Stimulated activated CD4-positive, alpha-beta T cell treated with anti-CD3 and anti-CD28 coated beads, TNF-alpha, amount 100 ng/mL, for 48 hours (primary cell): ENCODE data around the gene XPNPEP2.

Source experiments
- DNase-seq, 3 donors: peaks; one replicate each; pipeline ENCODE4 v3.0.0-alpha.2; 2020; ENCODE audit warnings: low read depth in 3 of 3

Gene XPNPEP2

GRCh38 chrX:129797251-129797906 is 58.6 kb downstream of the XPNPEP2 start:
- DNase-seq, result no peak

DNA sequence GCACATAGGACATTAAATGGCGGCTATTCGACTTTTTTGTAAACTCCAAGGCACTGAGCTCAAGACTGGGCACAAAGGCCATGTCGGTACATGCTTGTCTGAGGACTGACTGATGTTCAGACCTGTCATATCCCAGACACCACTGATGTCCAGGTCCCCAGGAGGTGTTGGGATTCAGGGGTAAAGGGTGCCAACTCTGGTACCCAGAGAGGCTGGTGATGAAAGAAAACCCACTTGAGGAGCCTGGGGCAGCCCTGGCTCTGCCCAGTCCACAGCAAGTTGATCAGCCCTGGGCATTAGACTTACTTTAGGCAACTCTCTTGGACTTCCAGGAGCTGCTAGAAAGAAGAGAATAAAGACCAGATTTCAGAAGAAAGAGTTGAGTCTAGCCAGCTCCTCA is 59.7 kb downstream of the XPNPEP2 start:
- no peak for DNase-seq

- DNase-seq, result no peak
These were observed 60.1 kb downstream of the XPNPEP2 start for GRCh38 chrX:129798888-129799287.

- DNase-seq, result no peak
These were observed 61.4 kb downstream of the XPNPEP2 start for GRCh38 chrX:129800186-129800585.

DNA sequence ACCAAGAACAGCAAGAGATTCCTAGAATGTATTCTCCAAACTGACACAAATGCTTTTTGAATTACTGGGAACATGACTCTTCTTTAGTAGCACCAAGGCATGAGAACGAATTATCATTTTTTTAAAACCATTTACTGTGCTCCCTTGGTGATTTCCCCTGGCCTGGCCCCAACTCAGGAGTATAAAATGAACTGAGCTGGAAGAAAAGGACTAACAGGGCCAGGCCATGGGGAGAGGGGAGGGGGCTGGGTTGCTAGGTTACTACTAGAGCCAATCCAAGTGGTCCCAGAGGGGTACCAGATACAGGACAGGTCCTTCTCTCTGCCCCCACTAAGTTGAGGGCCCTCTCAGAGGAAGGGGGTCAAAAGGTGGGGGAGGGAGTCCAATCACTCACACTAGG is 64.1 kb downstream of the XPNPEP2 start:
- DNase-seq, result no peak

DNA sequence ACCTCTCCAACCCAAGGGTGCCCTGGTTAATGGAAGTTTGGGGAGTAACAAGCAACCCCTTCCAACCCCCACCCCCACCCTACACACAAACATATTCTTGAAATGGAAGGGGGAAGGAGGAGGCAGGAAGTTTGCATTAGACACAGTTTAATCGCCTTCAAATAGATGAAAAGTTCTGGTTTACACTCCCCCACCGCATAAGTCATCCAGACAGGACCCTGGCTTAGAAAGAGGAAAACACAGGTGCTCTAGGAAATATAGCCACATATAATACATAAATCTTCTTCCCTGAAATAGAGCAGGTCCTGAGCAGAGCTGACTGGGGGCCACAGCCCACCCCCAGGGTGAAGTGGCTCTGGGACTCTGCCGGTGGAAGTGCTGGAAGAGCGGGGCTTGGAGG is 66.0 kb downstream of the XPNPEP2 start:
- no peak for DNase-seq

DNA sequence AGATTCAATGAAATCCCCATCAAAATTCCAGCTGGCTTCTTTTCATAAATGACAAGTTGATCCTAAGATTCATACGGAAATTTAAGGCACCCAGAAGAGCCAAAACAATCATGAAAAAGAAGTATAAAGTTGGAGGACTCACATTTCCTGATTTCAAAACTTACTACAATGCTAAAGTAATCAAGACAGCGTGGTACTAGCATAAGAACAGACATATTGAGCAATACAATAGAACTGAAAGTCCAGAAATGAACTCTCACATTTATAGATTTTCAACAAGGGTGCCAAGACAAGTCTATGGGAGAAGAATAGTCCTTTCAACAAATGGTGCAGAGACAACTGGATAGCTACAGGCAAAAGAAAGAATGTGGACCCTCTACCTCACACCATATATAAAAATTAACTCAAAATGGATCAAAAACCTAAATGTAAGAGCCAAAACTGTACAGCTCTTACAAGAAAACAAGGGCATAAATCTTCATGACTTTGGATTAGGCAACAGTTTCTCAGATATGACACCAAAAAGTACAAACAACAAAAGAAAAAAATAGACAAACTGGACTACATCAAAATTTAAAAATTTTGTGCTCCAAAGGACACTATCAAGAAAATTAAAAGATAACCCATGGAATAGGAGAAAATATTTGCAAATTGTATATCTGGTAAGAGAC is 69.5 kb downstream of the XPNPEP2 start:
- DNase-seq, result no peak

DNA sequence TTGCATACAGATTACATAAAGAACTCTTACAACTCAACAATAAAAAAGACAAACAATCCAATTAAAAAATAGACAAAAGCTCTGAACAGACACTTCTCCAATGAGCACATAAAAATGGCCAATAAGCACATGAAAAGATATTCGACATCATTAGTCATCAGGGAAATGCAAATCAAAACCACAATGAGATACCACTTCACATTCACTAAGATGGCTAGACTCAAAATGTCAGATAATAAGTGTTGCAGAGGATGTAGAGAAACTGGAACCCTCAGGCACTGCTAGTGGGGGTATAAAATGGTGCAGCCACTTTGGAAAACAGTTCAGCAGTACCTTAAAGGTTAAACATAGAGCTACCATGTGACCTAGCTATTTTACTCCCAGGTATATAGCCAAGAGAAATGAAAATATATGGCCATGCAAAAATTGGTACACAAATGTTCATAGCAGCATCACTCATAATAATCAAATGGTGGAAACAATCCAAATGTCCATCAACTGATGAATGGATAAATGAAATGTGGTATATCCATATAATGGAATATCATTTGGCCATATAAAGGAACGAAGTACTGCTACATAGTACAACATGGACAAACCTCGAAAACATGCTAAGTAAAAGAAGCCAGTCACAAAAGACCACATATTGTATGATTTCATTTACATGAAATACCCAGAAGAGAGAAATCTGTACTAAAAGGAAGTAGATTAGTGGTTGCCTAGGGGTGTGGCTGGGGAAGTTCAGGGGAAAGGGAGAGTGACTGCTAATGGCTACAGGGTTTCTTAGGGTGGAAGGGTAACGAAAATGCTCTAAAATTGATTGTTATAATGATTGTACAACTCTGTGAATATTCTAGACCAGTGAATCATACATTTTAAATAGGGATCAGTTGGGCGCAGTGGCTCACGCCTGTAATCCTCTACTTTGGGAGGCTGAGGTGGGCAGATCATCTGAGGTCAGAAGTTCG is 70.3 kb downstream of the XPNPEP2 start:
- DNase-seq, result no peak

GRCh38 chrX:129813662-129814368 is 75.0 kb downstream of the XPNPEP2 start:
- no peak for DNase-seq

DNA sequence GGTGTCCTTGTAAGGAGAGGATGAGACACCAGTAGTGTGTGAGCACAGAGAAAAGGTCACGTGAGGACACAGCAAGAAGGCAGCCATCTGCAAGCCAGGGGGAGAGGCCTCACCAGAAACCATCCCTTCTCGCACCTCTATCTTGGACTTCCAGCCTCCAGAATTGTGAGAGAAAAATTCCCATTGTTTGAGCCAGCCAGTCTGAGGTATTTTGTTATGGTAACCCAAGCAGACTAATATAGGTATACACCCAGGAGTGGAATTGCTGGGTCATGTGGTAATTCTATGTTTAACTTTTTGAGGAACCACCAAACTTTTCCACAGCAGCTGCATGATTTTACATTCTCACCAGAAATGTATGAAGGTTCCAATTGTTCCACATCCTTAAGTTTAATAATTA is 79.3 kb downstream of the XPNPEP2 start:
- no peak for DNase-seq
